Keratinocyte (primary cell): ENCODE measurements around the gene MAFF. TPM values are rescaled to one million over a fixed set of nuclear protein-coding genes. Genes with fewer than 3 reads are reported as not detected.

Experiments
- DNase-seq: peaks from one replicate; pipeline ENCODE4 v3.0.0-alpha.2; 2011; ENCODE audit warnings: low read depth, missing footprints, low spot score
- FAIRE-seq: peaks from 2 replicates; lab custom pipeline; 2011; peaks lifted over from hg19 to GRCh38; lab: Jason Lieb, UNC
- H2AFZ ChIP-seq: 2 replicates; pipeline ENCODE4 v1.6.0; 2012; ENCODE audit warnings: low read length, control low read depth, inconsistent platforms; ENCODE audit not compliant: control insufficient read depth
- H3K27ac ChIP-seq: 2 replicates; pipeline ENCODE4 v1.5.1; 2011; ENCODE audit warnings: low read length; ENCODE audit not compliant: control insufficient read depth, insufficient read depth
- H3K27me3 ChIP-seq: 3 replicates; pipeline ENCODE4 v1.6.0; 2011; ENCODE audit warnings: low read length; ENCODE audit not compliant: control insufficient read depth, insufficient read depth; ENCODE audit errors: extremely low read depth
- H3K36me3 ChIP-seq, 2 experiments: 2 replicates in 1 of 2; 3 replicates in 1 of 2; pipeline ENCODE4 v1.5.1; 2011; ENCODE audit warnings: low read length in 2 of 2, mild to moderate bottlenecking in 1 of 2; ENCODE audit not compliant: control insufficient read depth in 2 of 2, insufficient read depth in 2 of 2; ENCODE audit errors: extremely low read depth in 1 of 2
- H3K4me1 ChIP-seq: 3 replicates; pipeline ENCODE4 v1.5.1; 2011; ENCODE audit warnings: low read length; ENCODE audit not compliant: control insufficient read depth, insufficient read depth; ENCODE audit errors: extremely low read depth
- H3K4me2 ChIP-seq: 3 replicates; pipeline ENCODE4 v1.6.0; 2011; ENCODE audit warnings: low read depth, low read length; ENCODE audit not compliant: control insufficient read depth, insufficient read depth; ENCODE audit errors: extremely low read depth
- H3K4me3 ChIP-seq, 3 experiments: fragments of 200-600 bp in 1 of 3; sonication (generic) in 1 of 3; 2 replicates in 2 of 3; 3 replicates in 1 of 3; pipeline ENCODE4 v1.5.1; 2011 to 2016; ENCODE audit warnings: low read length in 3 of 3, mild to moderate bottlenecking in 3 of 3, control low read depth in 2 of 3, inconsistent platforms in 1 of 3, low read depth in 1 of 3, mixed read lengths in 1 of 3, mixed run types in 1 of 3, moderate library complexity in 1 of 3; ENCODE audit not compliant: control insufficient read depth in 2 of 3, insufficient read depth in 2 of 3; ENCODE audit errors: extremely low read depth in 1 of 3
- H3K79me2 ChIP-seq: 2 replicates; pipeline ENCODE4 v1.6.0; 2012; ENCODE audit warnings: low read length; ENCODE audit not compliant: control insufficient read depth, insufficient read depth
- H3K9ac ChIP-seq: 3 replicates; pipeline ENCODE4 v1.6.0; 2011; ENCODE audit warnings: low read length; ENCODE audit not compliant: control insufficient read depth, insufficient read depth; ENCODE audit errors: extremely low read depth
- H3K9me1 ChIP-seq: 3 replicates; pipeline ENCODE4 v1.6.0; 2011; ENCODE audit warnings: low read length; ENCODE audit not compliant: control insufficient read depth, insufficient read depth; ENCODE audit errors: extremely low read depth
- H3K9me3 ChIP-seq: 2 replicates; pipeline ENCODE4 v1.5.1; 2012; ENCODE audit warnings: low read depth, low read length; ENCODE audit not compliant: control insufficient read depth
- H4K20me1 ChIP-seq: 3 replicates; pipeline ENCODE4 v1.6.0; 2011; ENCODE audit warnings: low read length; ENCODE audit not compliant: control insufficient read depth, insufficient read depth; ENCODE audit errors: extremely low read depth
- CTCF ChIP-seq, 3 experiments: IDR thresholded peaks in 1 of 3; conservative IDR thresholded peaks in 1 of 3; optimal IDR thresholded peaks in 1 of 3; 2 replicates in 2 of 3; 3 replicates in 1 of 3; pipeline versions ENCODE3 to v1.5.1; 2011; ENCODE audit warnings: low read length in 3 of 3, mild to moderate bottlenecking in 3 of 3, moderate library complexity in 2 of 3, control low read depth in 1 of 3, inconsistent platforms in 1 of 3; ENCODE audit not compliant: insufficient read depth in 2 of 3; ENCODE audit errors: extremely low read depth in 1 of 3
- EZH2 ChIP-seq: IDR thresholded peaks from one replicate; pipeline ENCODE4 v1.6.1; 2012; ENCODE audit warnings: inconsistent platforms, mild to moderate bottlenecking, low read length, moderate library complexity
- dilution Hi-C: fragments of 300-500 bp; cut with MboI; formaldehyde crosslinking; loops from one replicate; pipeline ENCODE4 v1.7.0; 2020; ENCODE audit warnings: low sequenced_read_pairs; ENCODE audit not compliant: extremely low pct_ligation_motif_present
- polyA plus RNA-seq, 5 experiments: library from polyadenylated mRNA; depleted of rRNA in 3 of 5; stranded (reverse) in 3 of 5; stranded (forward) in 1 of 5; unstranded in 1 of 5; fragments of >200 nt; gene quantifications; 1 replicate in 1 of 5; 2 replicates in 3 of 5; 3 replicates in 1 of 5; pipeline versions ENCODE4 v1.2.1 to v1.2.3, GENCODE V29; 2011 to 2012; ENCODE audit warnings: missing spikeins in 2 of 5, low read depth in 1 of 5, low replicate concordance in 1 of 5

The MAFF gene
- polyA plus RNA-seq, 1 donor (not counting 4 experiments of a cell fraction or from before 2014, with no cell fraction given) = 10.5 TPM

DNA sequence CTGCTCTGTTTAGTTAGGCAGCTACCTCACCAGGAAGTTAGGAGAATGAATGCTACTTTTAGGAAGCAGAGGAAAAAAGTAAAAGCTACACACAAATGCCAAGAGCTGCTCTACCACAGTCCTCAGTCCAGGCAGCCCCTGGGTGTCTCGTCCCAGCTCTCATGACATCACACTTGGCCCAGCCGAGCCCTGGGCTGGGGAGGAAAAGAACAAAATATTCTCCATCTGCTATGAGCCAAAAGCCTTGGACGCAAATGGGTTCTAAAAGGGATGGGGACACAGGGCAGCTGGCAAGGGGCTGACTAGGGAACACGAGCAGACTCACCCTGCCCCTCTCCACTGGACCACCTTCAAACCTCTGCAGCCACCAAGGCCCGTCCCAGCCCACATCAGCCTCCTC lies 44.9 kb downstream of the MAFF start:
- Histone ChIP-seq H4K20me1 (peaks cover 8% of the 10 kb centered on the region), H3K36me3 (peaks cover 27 to 30% of the 10 kb centered on the region in 2 experiments), H3K79me2 (peaks cover 34% of the 10 kb centered on the region), H3K9me1 (no peaks in the 10 kb centered on the region), H2AFZ (no peak overlapping the region), H3K4me3 (no peak overlapping the region), H3K27me3 (no peaks in the 10 kb centered on the region), H3K9me3 (no peaks in the 10 kb centered on the region), H3K27ac (no peak overlapping the region), H3K9ac (no peak overlapping the region), H3K4me2 (no peak overlapping the region), H3K4me1 (peaks cover 16% of the 10 kb centered on the region)
- TF ChIP-seq EZH2 (no peak), CTCF (optimal IDR thresholded peaks at IDR 0.05 in 1 of 3, IDR thresholded peaks at IDR 0.05 in 1 of 3, conservative IDR thresholded peaks at IDR 0.05 in 1 of 3; ENCODE audit: extremely low read depth in 1 of 3, insufficient read depth in 2 of 3, low read length in 3 of 3) (no peak)
- dilution Hi-C loops = no loop called here
- no peak for DNase-seq
- FAIRE-seq = no peak

GRCh38 chr22:38247713-38248112 lies 45.9 kb downstream of the MAFF start:
- Histone ChIP-seq H3K4me1 (peaks cover 15% of the 10 kb centered on the region), H3K4me3 (no peak overlapping the region), H3K79me2 (peaks cover 39% of the 10 kb centered on the region), H3K27me3 (no peaks in the 10 kb centered on the region), H3K36me3 (peaks cover 27 to 29% of the 10 kb centered on the region in 2 experiments), H4K20me1 (peaks cover 8% of the 10 kb centered on the region), H3K27ac (no peak overlapping the region), H2AFZ (no peak overlapping the region), H3K9ac (no peak overlapping the region), H3K9me3 (no peaks in the 10 kb centered on the region), H3K9me1 (no peaks in the 10 kb centered on the region), H3K4me2 (no peak overlapping the region)
- no peak for DNase-seq
- FAIRE-seq = no peak
- TF ChIP-seq EZH2 = no peak
- no peak for TF ChIP-seq CTCF (optimal IDR thresholded peaks at IDR 0.05 in 1 of 3, IDR thresholded peaks at IDR 0.05 in 1 of 3, conservative IDR thresholded peaks at IDR 0.05 in 1 of 3; ENCODE audit: extremely low read depth in 1 of 3, insufficient read depth in 2 of 3, low read length in 3 of 3)
- dilution Hi-C loops = no loop called here
